Caco-2 (cell line): ENCODE measurements around the gene PXMP4. TPM values are rescaled to one million over a fixed set of nuclear protein-coding genes. Genes with fewer than 3 reads are reported as not detected.
A peak's percentile ranks its signal among the peaks of the same experiment; 100 is the strongest.

Experiments used
- BruUV-seq: library from RNA; stranded (reverse); fragments of 400-500 nt; replicated peaks from 2 replicates; lab custom pipeline; 2021; lab: Mats Ljungman, UMichigan
- CTCF ChIA-PET: fragments of 300-600 bp; sonication (Branson Sonifier 250); formaldehyde crosslinking; loops from one replicate; lab custom pipeline; 2022; ENCODE audit warnings: antibody characterized with exemption; lab: Charles Lee
- POLR2A ChIA-PET: fragments of 300-600 bp; sonication (Branson Sonifier 250); formaldehyde crosslinking; loops from one replicate; lab custom pipeline; 2022; ENCODE audit warnings: antibody characterized with exemption; lab: Charles Lee
- DNase-seq, 2 experiments: peaks; one replicate each; pipeline versions ENCODE4 v3.0.0 to v3.0.0-alpha.2; 2020 to 2022
- H3K27me3 ChIP-seq: replicated peaks from 2 replicates; pipeline ENCODE4 v1.6.0; 2011; ENCODE audit warnings: low read length; ENCODE audit not compliant: control insufficient read depth, insufficient read depth
- H3K36me3 ChIP-seq: 2 replicates; pipeline ENCODE4 v1.5.1; 2011; ENCODE audit warnings: low read length; ENCODE audit not compliant: control insufficient read depth, insufficient read depth
- H3K4me1 ChIP-seq: fragments of 250-450 bp; sonication (Bioruptor Pico); 2 replicates; pipeline ENCODE4 v1.5.1; 2020; ENCODE audit warnings: mild to moderate bottlenecking
- H3K4me3 ChIP-seq: 2 replicates; pipeline ENCODE4 v1.5.1; 2011; ENCODE audit warnings: low read depth, mild to moderate bottlenecking, control low read depth, low read length
- H3K9me3 ChIP-seq: fragments of 250-450 bp; sonication (Bioruptor Pico); 2 replicates; pipeline ENCODE4 v1.5.1; 2020; ENCODE audit warnings: mild to moderate bottlenecking, moderate library complexity
- H3K27ac Mint-ChIP-seq: one replicate; pipeline ENCODE4 v1.8.0; 2022; ENCODE audit warnings: mixed read lengths; ENCODE audit not compliant: unreplicated experiment
- H3K27me3 Mint-ChIP-seq: one replicate; pipeline ENCODE4 v1.8.0; 2022; ENCODE audit warnings: mixed read lengths; ENCODE audit not compliant: insufficient read depth, unreplicated experiment
- H3K36me3 Mint-ChIP-seq: one replicate; pipeline ENCODE4 v1.8.0; 2022; ENCODE audit warnings: mild to moderate bottlenecking, mixed read lengths; ENCODE audit not compliant: insufficient read depth, unreplicated experiment
- H3K4me1 Mint-ChIP-seq: one replicate; pipeline ENCODE4 v1.8.0; 2022; ENCODE audit warnings: low read depth, mixed read lengths; ENCODE audit not compliant: unreplicated experiment
- H3K4me3 Mint-ChIP-seq: one replicate; pipeline ENCODE4 v1.8.0; 2022; ENCODE audit warnings: mild to moderate bottlenecking, moderate library complexity, mixed read lengths; ENCODE audit not compliant: unreplicated experiment
- H3K9me3 Mint-ChIP-seq: one replicate; pipeline ENCODE4 v1.8.0; 2022; ENCODE audit warnings: mixed read lengths; ENCODE audit not compliant: unreplicated experiment
- intact Hi-C: fragments of 100-400 bp; cut with micrococcal nuclease; formaldehyde crosslinking; loops from one replicate; pipeline ENCODE4 v1.10.0; 2022; ENCODE audit not compliant: unreplicated experiment
- total RNA-seq: library from RNA; stranded (reverse); gene quantifications from 2 replicates; pipeline ENCODE4 v1.2.3, GENCODE V29; 2022
- TF ChIP-seq, protein P1 (sequence below), 2 experiments: fragments of 200-600 bp in 1 of 2; IDR thresholded peaks; 1 replicate in 1 of 2; 2 replicates in 1 of 2; pipeline versions ENCODE4 v1.5.1 to v1.8.0; 2011 to 2022; ENCODE audit warnings: antibody characterized with exemption in 1 of 2, control low read depth in 1 of 2, inconsistent platforms in 1 of 2, low read depth in 1 of 2, low read length in 1 of 2, mild to moderate bottlenecking in 1 of 2, moderate library complexity in 1 of 2; ENCODE audit not compliant: insufficient read depth in 1 of 2, severe bottlenecking in 1 of 2, unreplicated experiment in 1 of 2

Gene PXMP4
- total RNA-seq, 1 experiment from 2014 or later = 39.5 TPM

DNA sequence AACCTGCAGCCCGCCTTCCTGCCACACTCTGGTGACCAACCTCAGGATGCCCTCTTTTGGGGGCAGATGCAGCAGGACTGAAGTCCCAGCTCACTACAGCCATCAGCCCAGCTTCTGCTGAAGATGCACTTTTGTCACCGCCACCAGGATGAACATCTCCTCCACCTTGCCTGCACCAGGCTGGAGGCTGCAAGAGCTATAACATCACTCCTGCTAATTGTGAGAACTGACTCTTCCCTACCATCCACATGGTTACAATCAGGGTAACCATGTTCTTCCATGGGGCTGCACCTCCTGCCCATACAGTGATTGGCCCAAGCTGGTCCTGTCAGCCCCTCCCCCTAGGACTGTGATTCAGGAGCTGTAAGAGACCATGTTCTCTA lies 55.4 kb downstream of the PXMP4 start:
- CTCF ChIA-PET = interaction anchor here (2.0 to 6.5 kb wide), 2 partner anchors 11 to 207 kb away, joined by 16 to 127 read pairs; no protein-coding TSS in a partner anchor
- no peaks in the 10 kb centered on the region for H3K9me3 ChIP-seq
- peaks cover 77% of the 10 kb centered on the region for H3K36me3 Mint-ChIP-seq
- no peaks in the 10 kb centered on the region for H3K27me3 Mint-ChIP-seq
- intact Hi-C loops = loop anchor here (5.0 kb wide), 1 partner anchor 262 kb away; the partner anchor contains the start of gene CDK5RAP1
- H3K4me3 ChIP-seq = peak overlapping the region; percentile 86; the same call in 1 of the 2 replicates
- H3K4me3 Mint-ChIP-seq = peak overlapping the region; percentile 84
- POLR2A ChIA-PET = interaction anchor here (1.2 to 2.3 kb wide), 3 partner anchors 11 to 175 kb away, joined by 6 to 26 read pairs (median 10); partner anchors contain the start of genes CBFA2T2 and PXMP4
- peaks cover 18% of the 10 kb centered on the region for H3K4me1 Mint-ChIP-seq
- no peak for DNase-seq
- no peaks in the 10 kb centered on the region for H3K9me3 Mint-ChIP-seq
- peaks cover 25% of the 10 kb centered on the region for H3K4me1 ChIP-seq
- TF ChIP-seq, protein P1, sequence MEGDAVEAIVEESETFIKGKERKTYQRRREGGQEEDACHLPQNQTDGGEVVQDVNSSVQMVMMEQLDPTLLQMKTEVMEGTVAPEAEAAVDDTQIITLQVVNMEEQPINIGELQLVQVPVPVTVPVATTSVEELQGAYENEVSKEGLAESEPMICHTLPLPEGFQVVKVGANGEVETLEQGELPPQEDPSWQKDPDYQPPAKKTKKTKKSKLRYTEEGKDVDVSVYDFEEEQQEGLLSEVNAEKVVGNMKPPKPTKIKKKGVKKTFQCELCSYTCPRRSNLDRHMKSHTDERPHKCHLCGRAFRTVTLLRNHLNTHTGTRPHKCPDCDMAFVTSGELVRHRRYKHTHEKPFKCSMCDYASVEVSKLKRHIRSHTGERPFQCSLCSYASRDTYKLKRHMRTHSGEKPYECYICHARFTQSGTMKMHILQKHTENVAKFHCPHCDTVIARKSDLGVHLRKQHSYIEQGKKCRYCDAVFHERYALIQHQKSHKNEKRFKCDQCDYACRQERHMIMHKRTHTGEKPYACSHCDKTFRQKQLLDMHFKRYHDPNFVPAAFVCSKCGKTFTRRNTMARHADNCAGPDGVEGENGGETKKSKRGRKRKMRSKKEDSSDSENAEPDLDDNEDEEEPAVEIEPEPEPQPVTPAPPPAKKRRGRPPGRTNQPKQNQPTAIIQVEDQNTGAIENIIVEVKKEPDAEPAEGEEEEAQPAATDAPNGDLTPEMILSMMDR (IDR thresholded peaks at IDR 0.05; ENCODE audit: insufficient read depth in 1 of 2, low read depth in 1 of 2, low read length in 1 of 2, severe bottlenecking in 1 of 2, unreplicated experiment in 1 of 2) = no peak
- H3K27ac Mint-ChIP-seq = peak overlapping the region; percentile 86
- BruUV-seq = no TSS peak
- no peaks in the 10 kb centered on the region for H3K27me3 ChIP-seq
- peaks cover 9% of the 10 kb centered on the region for H3K36me3 ChIP-seq

DNA sequence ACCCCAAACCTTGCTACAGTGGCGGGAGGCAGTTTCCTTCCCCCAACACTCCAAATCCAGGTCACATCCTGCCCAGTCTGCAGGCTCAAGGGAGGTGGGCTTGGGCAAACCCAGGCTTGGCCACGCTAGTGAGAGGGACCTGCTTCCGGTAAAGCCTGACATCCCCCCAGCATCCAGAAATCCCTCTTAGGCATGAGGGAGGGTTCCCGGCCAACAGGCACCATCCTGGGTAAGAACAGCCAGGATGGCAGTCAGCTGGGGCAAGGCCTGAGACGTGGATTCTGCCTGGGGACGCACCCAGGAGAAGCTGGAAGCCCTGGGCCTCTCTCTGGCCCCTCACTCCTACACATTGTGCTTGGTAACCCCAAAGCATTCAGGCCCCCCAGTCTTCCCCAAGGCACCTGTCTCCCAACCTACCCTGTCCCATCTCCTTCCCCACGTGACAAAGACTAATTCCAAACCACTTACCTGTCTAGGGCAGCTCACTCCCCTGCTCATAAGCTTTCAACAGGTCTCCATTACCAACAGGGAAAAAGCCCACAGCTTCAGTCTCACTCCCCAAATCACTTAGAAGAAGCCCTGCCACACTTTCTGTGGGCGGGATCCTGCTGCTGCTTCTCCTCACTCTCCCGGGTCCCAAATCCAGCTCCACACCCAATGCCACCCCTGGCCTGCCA lies 55.9 kb downstream of the PXMP4 start:
- peaks cover 8% of the 10 kb centered on the region for H3K36me3 ChIP-seq
- ChIA-PET CTCF (interaction anchor here (2.0 to 6.5 kb wide), 2 partner anchors 10 to 207 kb away, joined by 16 to 127 read pairs; no protein-coding TSS in a partner anchor), POLR2A (interaction anchor here (0.6 to 2.3 kb wide), 7 partner anchors 10 to 174 kb away, joined by 5 to 26 read pairs (median 7); partner anchors contain the start of genes CBFA2T2, PXMP4 and ZNF341)
- Mint-ChIP-seq H3K27ac (peak overlapping the region; percentile 86), H3K9me3 (no peaks in the 10 kb centered on the region), H3K4me3 (peak overlapping the region; percentile 84), H3K27me3 (no peaks in the 10 kb centered on the region), H3K4me1 (peaks cover 16% of the 10 kb centered on the region), H3K36me3 (peaks cover 80% of the 10 kb centered on the region)
- intact Hi-C loops = no loop called here
- H3K4me1 ChIP-seq = peaks cover 25% of the 10 kb centered on the region
- no peaks in the 10 kb centered on the region for H3K9me3 ChIP-seq
- DNase-seq = no peak
- H3K27me3 ChIP-seq = no peaks in the 10 kb centered on the region
- no TSS peak for BruUV-seq
- H3K4me3 ChIP-seq = peak overlapping the region; percentile 86
- TF ChIP-seq, protein P1 (IDR thresholded peaks at IDR 0.05; ENCODE audit: insufficient read depth in 1 of 2, low read depth in 1 of 2, low read length in 1 of 2, severe bottlenecking in 1 of 2, unreplicated experiment in 1 of 2) = no peak
